ENCODE results near the gene SPECC1L.

SPECC1L gene

DNA sequence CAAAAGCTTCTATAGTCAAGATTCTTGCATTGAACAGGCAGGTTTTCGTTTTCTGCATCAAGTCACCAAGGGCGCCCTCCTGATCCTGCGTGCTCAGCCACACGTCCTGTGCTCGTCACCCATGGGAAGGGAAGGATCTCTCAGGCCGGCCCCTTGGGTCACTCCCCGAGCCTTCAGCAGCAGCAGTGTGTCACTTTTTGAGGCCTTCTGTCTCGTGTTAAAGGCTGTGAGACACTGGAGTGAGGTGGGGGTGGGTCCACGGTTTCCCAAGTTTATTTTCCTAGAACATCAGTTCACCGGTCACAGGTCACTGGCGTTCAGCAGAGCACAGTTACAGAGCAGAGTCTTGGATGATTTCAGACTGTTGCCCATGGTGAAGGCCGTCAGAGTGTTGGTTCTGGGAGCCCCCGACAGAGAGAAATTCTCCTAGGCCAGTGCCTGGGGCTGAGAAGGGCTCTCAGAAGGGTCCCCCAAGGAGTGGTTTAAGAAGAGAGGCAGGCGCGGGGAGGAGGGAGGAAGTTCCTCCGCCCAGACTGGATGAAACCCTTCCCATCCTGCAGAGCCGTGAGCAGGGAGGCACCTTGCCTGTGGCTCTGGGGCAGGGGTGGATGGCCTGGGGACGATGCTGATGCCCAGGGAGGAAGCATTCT is 143.2 kb downstream of the SPECC1L start:
- DNase-seq (ENCODE audit: low read depth) = no peak
- TF ChIP-seq, protein P1, sequence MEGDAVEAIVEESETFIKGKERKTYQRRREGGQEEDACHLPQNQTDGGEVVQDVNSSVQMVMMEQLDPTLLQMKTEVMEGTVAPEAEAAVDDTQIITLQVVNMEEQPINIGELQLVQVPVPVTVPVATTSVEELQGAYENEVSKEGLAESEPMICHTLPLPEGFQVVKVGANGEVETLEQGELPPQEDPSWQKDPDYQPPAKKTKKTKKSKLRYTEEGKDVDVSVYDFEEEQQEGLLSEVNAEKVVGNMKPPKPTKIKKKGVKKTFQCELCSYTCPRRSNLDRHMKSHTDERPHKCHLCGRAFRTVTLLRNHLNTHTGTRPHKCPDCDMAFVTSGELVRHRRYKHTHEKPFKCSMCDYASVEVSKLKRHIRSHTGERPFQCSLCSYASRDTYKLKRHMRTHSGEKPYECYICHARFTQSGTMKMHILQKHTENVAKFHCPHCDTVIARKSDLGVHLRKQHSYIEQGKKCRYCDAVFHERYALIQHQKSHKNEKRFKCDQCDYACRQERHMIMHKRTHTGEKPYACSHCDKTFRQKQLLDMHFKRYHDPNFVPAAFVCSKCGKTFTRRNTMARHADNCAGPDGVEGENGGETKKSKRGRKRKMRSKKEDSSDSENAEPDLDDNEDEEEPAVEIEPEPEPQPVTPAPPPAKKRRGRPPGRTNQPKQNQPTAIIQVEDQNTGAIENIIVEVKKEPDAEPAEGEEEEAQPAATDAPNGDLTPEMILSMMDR (IDR thresholded peaks at IDR 0.05; ENCODE audit: insufficient read depth, low read depth, low read length, missing control alignments) = no peak

DNA sequence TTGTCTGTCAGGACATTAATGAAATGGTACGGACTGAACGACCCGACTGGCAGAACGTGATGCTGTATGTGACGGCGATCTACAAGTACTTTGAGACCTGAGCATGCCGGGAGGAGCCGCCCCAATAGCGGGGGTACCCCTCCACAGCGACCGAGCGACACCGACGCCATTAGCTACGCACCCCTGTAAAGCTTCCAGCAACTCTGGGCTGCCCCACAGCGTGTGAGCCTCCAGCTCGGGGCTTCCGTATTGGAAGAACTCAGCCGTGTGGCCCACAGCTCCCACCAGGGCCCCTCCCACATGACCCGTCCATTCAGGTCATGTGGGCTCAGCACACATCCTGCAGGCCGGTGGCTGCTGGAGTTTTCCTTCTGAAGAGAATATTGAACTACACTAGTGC is 143.9 kb downstream of the SPECC1L start:
- TF ChIP-seq, protein P1 (IDR thresholded peaks at IDR 0.05; ENCODE audit: insufficient read depth, low read depth, low read length, missing control alignments) = no peak
- DNase-seq (ENCODE audit: low read depth) = no peak
- no peak overlapping the region for H3K4me3 ChIP-seq (ENCODE audit: low read length)

More for the DNA sequence above, 143.2 kb downstream of the SPECC1L start:
- H3K4me3 ChIP-seq (ENCODE audit: low read length) = no peak overlapping the region

DNA sequence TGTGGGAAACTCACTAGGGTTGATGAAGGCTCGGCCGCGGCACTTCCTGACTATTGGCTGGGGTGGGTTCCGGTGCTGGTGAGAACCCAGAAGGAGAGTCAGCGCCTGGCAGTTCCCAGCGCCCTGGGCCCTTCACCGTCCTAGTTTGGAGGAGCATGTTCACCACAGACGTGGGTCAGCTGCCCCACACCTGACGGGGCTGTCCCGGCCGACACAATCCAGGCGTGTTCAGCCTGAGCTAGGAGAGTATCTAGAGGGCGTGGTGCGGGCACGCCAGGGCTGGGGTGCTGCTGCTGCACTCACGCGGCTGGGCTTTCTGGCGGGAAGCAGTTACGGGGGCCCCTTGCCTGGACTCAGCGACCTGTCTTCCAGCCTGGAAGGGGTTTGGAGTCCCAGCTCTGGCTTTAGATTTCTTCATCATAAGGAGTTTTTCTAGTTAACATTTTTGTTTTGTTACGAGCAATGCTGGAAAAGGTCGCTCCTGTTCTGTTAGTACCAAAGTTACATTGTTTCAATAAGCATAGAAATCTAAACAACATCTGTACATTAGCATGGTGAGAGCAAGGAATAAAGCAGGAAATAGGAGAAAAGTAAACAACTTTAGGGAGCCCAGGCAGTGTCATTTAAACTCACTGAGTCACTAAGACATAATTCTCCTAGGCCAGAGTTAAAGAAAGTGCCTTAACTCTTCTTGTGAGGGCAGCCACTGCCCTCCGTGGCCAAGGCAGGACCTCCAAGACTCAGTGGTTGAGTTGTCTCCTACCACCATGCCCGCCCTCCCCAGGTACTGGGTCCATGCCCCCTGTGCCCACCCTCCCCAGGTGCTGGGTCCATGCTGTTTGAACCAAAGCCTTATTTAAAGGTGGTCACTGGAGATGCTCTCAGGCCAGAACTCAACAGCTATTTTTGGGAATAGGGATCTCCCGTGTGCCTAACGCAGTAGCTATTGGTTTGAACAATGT is 144.6 kb downstream of the SPECC1L start:
- TF ChIP-seq, protein P1 (IDR thresholded peaks at IDR 0.05; ENCODE audit: insufficient read depth, low read depth, low read length, missing control alignments) = no peak
- H3K4me3 ChIP-seq (ENCODE audit: low read length) = no peak overlapping the region
- DNase-seq (ENCODE audit: low read depth) = no peak

DNA sequence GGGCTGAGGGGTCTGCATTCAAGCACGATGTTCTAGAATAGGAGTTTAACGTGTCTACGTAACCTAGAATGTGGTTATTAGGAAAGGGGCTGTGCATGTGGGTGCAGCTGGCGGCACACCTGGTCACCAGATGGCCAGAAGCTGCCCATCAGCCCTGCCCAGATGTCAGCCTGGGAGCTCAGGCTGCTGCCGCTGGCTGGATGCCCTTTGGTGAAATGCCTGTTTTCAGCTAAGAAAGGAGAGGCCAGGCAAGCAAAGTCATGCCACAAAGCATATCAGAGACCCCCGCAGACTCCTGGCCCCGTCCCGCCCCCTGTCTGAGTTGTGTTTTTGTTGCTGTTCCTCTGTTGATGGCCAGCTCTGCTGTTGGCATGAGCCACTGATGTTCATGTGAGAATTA is 145.5 kb downstream of the SPECC1L start:
- TF ChIP-seq, protein P1 (IDR thresholded peaks at IDR 0.05; ENCODE audit: insufficient read depth, low read depth, low read length, missing control alignments) = no peak
- no peak for DNase-seq (ENCODE audit: low read depth)
- no peak overlapping the region for H3K4me3 ChIP-seq (ENCODE audit: low read length)

DNA sequence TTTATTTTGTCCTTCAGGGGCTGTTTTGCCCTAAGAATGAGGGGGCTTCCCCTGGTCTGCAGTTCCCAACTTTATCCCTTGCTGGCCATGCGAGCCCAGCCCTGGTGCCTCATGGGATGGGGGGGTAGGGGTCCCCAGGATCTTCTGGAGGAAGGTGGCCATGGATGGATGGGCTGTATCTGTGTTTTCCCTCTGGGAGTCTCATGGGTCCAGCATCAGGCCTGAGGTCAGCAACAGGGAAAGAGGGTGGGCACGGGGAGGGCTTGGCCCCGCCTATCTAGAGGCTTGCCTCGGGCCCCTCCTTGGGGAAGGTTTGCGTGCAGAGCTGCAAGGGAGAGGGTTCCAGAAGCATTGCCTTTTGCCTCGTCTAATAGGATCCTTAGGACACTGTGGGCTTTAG is 146.0 kb downstream of the SPECC1L start:
- DNase-seq (ENCODE audit: low read depth) = no peak
- no peak overlapping the region for H3K4me3 ChIP-seq (ENCODE audit: low read length)
- TF ChIP-seq, protein P1 (IDR thresholded peaks at IDR 0.05; ENCODE audit: insufficient read depth, low read depth, low read length, missing control alignments) = no peak

DNA sequence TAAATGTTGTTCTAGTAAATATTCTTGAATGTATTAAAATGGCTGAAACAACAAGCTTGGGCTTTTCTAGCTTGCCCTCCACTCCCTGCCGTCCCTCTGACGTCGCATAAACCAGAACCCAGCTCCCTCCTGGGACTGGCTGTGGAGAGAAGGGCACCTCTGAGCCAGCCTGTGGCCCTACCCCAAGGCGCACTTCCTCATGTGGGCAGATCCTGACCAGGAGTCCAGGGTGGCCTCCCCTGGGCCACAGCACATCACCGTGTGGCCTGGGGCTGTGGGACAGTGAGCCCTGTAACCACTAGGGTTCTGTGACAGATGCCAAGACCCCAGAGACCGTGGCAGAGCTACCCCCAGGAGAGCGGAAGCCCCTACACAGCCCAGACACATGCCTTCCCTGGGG is 146.6 kb downstream of the SPECC1L start:
- DNase-seq (ENCODE audit: low read depth) = no peak
- TF ChIP-seq, protein P1 (IDR thresholded peaks at IDR 0.05; ENCODE audit: insufficient read depth, low read depth, low read length, missing control alignments) = no peak
- no peak overlapping the region for H3K4me3 ChIP-seq (ENCODE audit: low read length)
